Endothelial cell of umbilical vein (primary cell): ENCODE data around the gene MAP7D3. TPM values are rescaled to one million over a fixed set of nuclear protein-coding genes. Genes with fewer than 3 reads are reported as not detected.

Source experiments
- BruUV-seq: library from RNA; stranded (reverse); fragments of 400-500 nt; replicated peaks from 2 replicates; lab custom pipeline; 2021; lab: Mats Ljungman, UMichigan
- CTCF ChIA-PET: fragments of 300-600, 350-600 bp; sonication (Branson Sonifier 250); formaldehyde crosslinking; loops from one replicate; lab custom pipeline; 2021; ENCODE audit warnings: antibody characterized with exemption, inconsistent platforms; lab: Charles Lee
- POLR2A ChIA-PET: fragments of 300-600, 350-600 bp; sonication (Branson Sonifier 250); formaldehyde crosslinking; loops from one replicate; lab custom pipeline; 2021; ENCODE audit warnings: antibody characterized with exemption, inconsistent platforms; lab: Charles Lee
- DNase-seq: peaks from one replicate; pipeline ENCODE4 v3.0.0-alpha.2; 2011; ENCODE audit warnings: low read depth, low spot score
- FAIRE-seq: peaks from 2 replicates; lab custom pipeline; 2011; peaks lifted over from hg19 to GRCh38; lab: Jason Lieb, UNC
- H2AFZ ChIP-seq: 2 replicates; pipeline ENCODE4 v1.6.0; 2012; ENCODE audit warnings: low read depth, low read length, control low read depth, inconsistent platforms
- H3K27ac ChIP-seq: 2 replicates; pipeline ENCODE4 v1.5.1; 2011; ENCODE audit warnings: low read depth, mild to moderate bottlenecking, control low read depth, low read length, moderate library complexity; ENCODE audit not compliant: insufficient read depth
- H3K27me3 ChIP-seq, 2 experiments: 2 replicates each; pipeline versions ENCODE4 v1.6.0 to v1.6.1; 2011; ENCODE audit warnings: low read length in 2 of 2, mixed read lengths in 1 of 2; ENCODE audit not compliant: control insufficient read depth in 2 of 2, insufficient read depth in 2 of 2
- H3K36me3 ChIP-seq, 2 experiments: 2 replicates in 1 of 2; 3 replicates in 1 of 2; pipeline ENCODE4 v1.5.1; 2011; ENCODE audit warnings: low read length in 2 of 2, mild to moderate bottlenecking in 1 of 2, moderate library complexity in 1 of 2; ENCODE audit not compliant: control insufficient read depth in 2 of 2, insufficient read depth in 2 of 2; ENCODE audit errors: extremely low read depth in 1 of 2
- H3K4me1 ChIP-seq: 3 replicates; pipeline ENCODE4 v1.5.1; 2011; ENCODE audit warnings: mild to moderate bottlenecking, low read length; ENCODE audit not compliant: control insufficient read depth, insufficient read depth; ENCODE audit errors: extremely low read depth
- H3K4me2 ChIP-seq: 2 replicates; pipeline ENCODE4 v1.6.1; 2011; ENCODE audit warnings: low read length, control low read depth, mixed read lengths; ENCODE audit not compliant: insufficient read depth
- H3K4me3 ChIP-seq, 3 experiments: fragments of 200-600 bp in 1 of 3; sonication (generic), shearing (Covaris generic) in 1 of 3; replicated peaks in 1 of 3; 2 replicates each; pipeline ENCODE4 v1.5.1; 2011 to 2016; ENCODE audit warnings: control low read depth in 3 of 3, low read length in 3 of 3, mild to moderate bottlenecking in 2 of 3, inconsistent platforms in 1 of 3, low read depth in 1 of 3, moderate library complexity in 1 of 3; ENCODE audit not compliant: insufficient read depth in 1 of 3
- H3K79me2 ChIP-seq: 2 replicates; pipeline ENCODE4 v1.6.0; 2012; ENCODE audit warnings: low read length, inconsistent platforms; ENCODE audit not compliant: control insufficient read depth, insufficient read depth
- H3K9ac ChIP-seq: replicated peaks from 2 replicates; pipeline ENCODE3; 2011; ENCODE audit warnings: low read length, control low read depth; ENCODE audit not compliant: insufficient read depth; ENCODE audit errors: extremely low read depth
- H3K9me1 ChIP-seq: replicated peaks from 3 replicates; pipeline ENCODE4 v1.6.0; 2011; ENCODE audit warnings: mild to moderate bottlenecking, low read length; ENCODE audit not compliant: control insufficient read depth, insufficient read depth; ENCODE audit errors: extremely low read depth
- H3K9me3 ChIP-seq: replicated peaks from 2 replicates; pipeline ENCODE4 v1.5.1; 2012; ENCODE audit warnings: low read length, inconsistent platforms; ENCODE audit not compliant: control insufficient read depth, insufficient read depth
- H4K20me1 ChIP-seq: replicated peaks from 2 replicates; pipeline ENCODE3; 2011; ENCODE audit warnings: mild to moderate bottlenecking, low read length; ENCODE audit not compliant: control insufficient read depth, insufficient read depth; ENCODE audit errors: extremely low read depth
- CTCF ChIP-seq, 2 donors: IDR thresholded peaks; 1 replicate in 1 of 2; 2 replicates in 1 of 2; pipeline ENCODE4 v1.5.1; 2011; ENCODE audit warnings: low read length in 2 of 2, mild to moderate bottlenecking in 2 of 2, moderate library complexity in 2 of 2, control low read depth in 1 of 2, inconsistent platforms in 1 of 2, low read depth in 1 of 2; ENCODE audit not compliant: insufficient read depth in 1 of 2; ENCODE audit errors: extremely low read depth in 1 of 2
- EZH2 ChIP-seq: IDR thresholded peaks from 2 replicates; pipeline ENCODE4 v1.6.1; 2012; ENCODE audit warnings: borderline replicate concordance, low read depth, mild to moderate bottlenecking, moderate library complexity, low read length, inconsistent platforms; ENCODE audit not compliant: severe bottlenecking
- FOS ChIP-seq: IDR thresholded peaks from 2 replicates; pipeline ENCODE4 v1.6.1; 2011; ENCODE audit warnings: mild to moderate bottlenecking, low read length, moderate library complexity, borderline replicate concordance; ENCODE audit not compliant: insufficient read depth
- GATA2 ChIP-seq: IDR thresholded peaks from 2 replicates; pipeline ENCODE4 v1.7.0; 2011; ENCODE audit warnings: low read depth, mild to moderate bottlenecking, moderate library complexity, mixed read lengths, low read length; ENCODE audit not compliant: insufficient read length, insufficient read depth
- JUN ChIP-seq: IDR thresholded peaks from 2 replicates; pipeline ENCODE4 v1.6.1; 2011; ENCODE audit warnings: borderline replicate concordance, low read depth; ENCODE audit not compliant: insufficient read length, insufficient read depth
- MAX ChIP-seq: IDR thresholded peaks from 2 replicates; pipeline ENCODE4 v1.6.1; 2011; ENCODE audit not compliant: insufficient read depth, insufficient read length
- MYC ChIP-seq: IDR thresholded peaks from one replicate; pipeline ENCODE4 v1.6.1; 2011; ENCODE audit warnings: mild to moderate bottlenecking, low read depth, low read length
- POLR2A ChIP-seq: IDR thresholded peaks from 2 replicates; pipeline ENCODE4 v1.6.1; 2012; ENCODE audit warnings: low read depth, mild to moderate bottlenecking, control low read depth, low read length
- POLR2AphosphoS5 ChIP-seq: IDR thresholded peaks from 2 replicates; pipeline ENCODE4 v1.6.1; 2012; ENCODE audit warnings: low read depth, mild to moderate bottlenecking, control low read depth, low read length, moderate library complexity; ENCODE audit not compliant: insufficient read depth
- dilution Hi-C: fragments of 300-500 bp; cut with MboI; formaldehyde crosslinking; loops from one replicate; pipeline ENCODE4 v1.15.0; 2019; ENCODE audit warnings: low sequenced_read_pairs; ENCODE audit not compliant: extremely low pct_ligation_motif_present
- intact Hi-C: fragments of 100-400 bp; cut with micrococcal nuclease; formaldehyde crosslinking; loops from one replicate; pipeline ENCODE4 v1.10.0; 2022
- polyA plus RNA-seq, 4 experiments: library from polyadenylated mRNA; depleted of rRNA in 3 of 4; stranded (reverse) in 3 of 4; unstranded in 1 of 4; fragments of >200 nt; gene quantifications; 2 replicates each; pipeline versions ENCODE4 v1.2.1 to v1.2.3, GENCODE V29; 2011 to 2012; ENCODE audit warnings: missing spikeins in 1 of 4
- total RNA-seq: library from RNA; stranded (reverse); gene quantifications from 2 replicates; pipeline ENCODE4 v1.2.3, GENCODE V29; 2021

MAP7D3 gene
- total and polyA plus RNA-seq, 2 donors (not counting 3 experiments of a cell fraction or from before 2014, with no cell fraction given): 6.5 to 22.8 TPM

- dilution Hi-C loops (no loop called here), intact Hi-C loops (no loop called here)
- FAIRE-seq (no peak), DNase-seq (no peak)
- Histone ChIP-seq H3K4me1 (no peaks in the 10 kb centered on the region), H3K9me1 (no peaks in the 10 kb centered on the region), H3K4me2 (no peak overlapping the region), H3K27me3 (no peaks in the 10 kb centered on the region), H3K4me3 (no peak overlapping the region), H3K27ac (no peak overlapping the region), H3K36me3 (no peaks in the 10 kb centered on the region), H3K9me3 (no peaks in the 10 kb centered on the region), H3K79me2 (no peaks in the 10 kb centered on the region), H2AFZ (no peak overlapping the region), H4K20me1 (no peaks in the 10 kb centered on the region), H3K9ac (no peak overlapping the region)
- ChIA-PET POLR2A (no interaction called here), CTCF (no interaction called here)
- TF ChIP-seq MAX: no peak
- TF ChIP-seq FOS: no peak
- TF ChIP-seq MYC: no peak
- no peak for TF ChIP-seq POLR2A
- TF ChIP-seq JUN: no peak
- BruUV-seq: no TSS peak
These were observed 44.2 kb upstream of the MAP7D3 start for GRCh38 chrX:136295380-136295779.

DNA sequence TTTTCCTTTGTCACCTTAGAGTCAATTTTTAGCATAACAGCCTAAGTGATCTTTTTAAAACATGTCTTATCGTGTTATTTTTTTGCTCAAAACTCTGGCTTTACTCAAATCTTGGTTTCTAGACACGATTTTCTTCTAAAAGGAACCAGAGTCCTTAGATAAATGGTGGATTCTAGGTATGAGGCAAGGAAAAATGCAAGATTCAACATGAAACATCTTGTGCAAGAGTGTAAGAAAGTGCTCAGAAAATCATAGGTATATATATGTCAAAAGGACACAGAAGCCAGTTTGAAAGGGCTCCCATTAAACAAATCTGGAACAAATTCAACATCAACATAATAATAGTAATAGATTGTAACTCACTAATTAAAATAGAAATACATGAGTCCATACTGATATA, 41.5 kb upstream of the MAP7D3 start:
- FAIRE-seq: no peak
- Histone ChIP-seq H3K4me2 (no peak overlapping the region), H3K79me2 (no peaks in the 10 kb centered on the region), H3K9ac (no peak overlapping the region), H3K9me3 (no peaks in the 10 kb centered on the region), H4K20me1 (no peaks in the 10 kb centered on the region), H3K36me3 (no peaks in the 10 kb centered on the region), H3K27me3 (no peaks in the 10 kb centered on the region), H3K27ac (no peak overlapping the region), H2AFZ (no peak overlapping the region), H3K4me1 (no peaks in the 10 kb centered on the region), H3K9me1 (no peaks in the 10 kb centered on the region), H3K4me3 (no peak overlapping the region)
- TF ChIP-seq MYC: no peak
- TF ChIP-seq MAX: no peak
- TF ChIP-seq POLR2A: no peak
- no peak for TF ChIP-seq GATA2
- TF ChIP-seq EZH2: no peak
- TF ChIP-seq JUN: no peak
- TF ChIP-seq POLR2AphosphoS5: no peak
- TF ChIP-seq CTCF (IDR thresholded peaks at IDR 0.05; ENCODE audit: extremely low read depth in 1 of 2, insufficient read depth in 1 of 2, low read depth in 1 of 2, low read length in 2 of 2): no peak
- TF ChIP-seq FOS: no peak
- DNase-seq: no peak
- dilution Hi-C loops (no loop called here), intact Hi-C loops (no loop called here)
- ChIA-PET POLR2A (no interaction called here), CTCF (no interaction called here)
- BruUV-seq: no TSS peak
